Activated naive CD4-positive, alpha-beta T cell treated with Interleukin-2 at 50 U/mL for 16 hours (primary cell): ENCODE measurements around the gene RANBP17.

ENCODE experiments used
- DNase-seq: peaks from one replicate; pipeline ENCODE4 v3.0.0-alpha.2; 2020

RANBP17 gene

DNA sequence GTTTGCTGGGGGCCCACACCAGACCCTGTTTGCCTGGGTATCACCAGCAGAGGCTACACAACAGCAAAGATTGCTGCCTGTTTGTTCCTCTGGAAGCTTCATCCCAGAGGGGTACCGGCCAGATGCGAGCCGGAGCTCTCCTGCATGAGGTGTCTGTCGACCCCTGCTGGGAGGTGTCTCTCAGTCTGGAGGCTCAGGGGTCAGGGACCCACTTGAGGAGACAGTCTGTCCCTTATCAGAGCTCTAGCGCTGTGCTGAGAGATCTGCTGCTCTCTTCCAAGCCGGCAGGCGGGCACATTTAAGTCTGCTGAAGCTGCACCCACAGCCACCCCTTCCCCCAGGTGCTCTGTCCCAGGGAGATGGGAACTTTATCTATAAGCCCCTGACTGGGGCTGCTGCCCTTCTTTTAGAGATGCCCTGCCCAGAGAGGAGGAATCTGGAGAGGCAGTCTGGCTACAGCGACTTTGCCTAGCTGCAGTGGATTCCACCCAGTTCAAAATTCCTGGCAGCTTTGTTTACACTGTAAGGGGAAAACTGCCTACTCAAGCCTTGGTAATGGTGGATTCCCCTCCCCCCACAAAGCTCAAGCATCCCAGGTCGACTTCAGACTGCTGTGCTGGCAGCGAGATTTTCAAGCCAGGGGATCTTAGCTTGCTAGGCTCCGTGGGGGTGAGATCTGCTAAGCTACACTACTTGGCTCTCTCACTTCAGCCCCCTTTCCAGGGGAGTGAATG is 241.2 kb downstream of the RANBP17 start:
- DNase-seq = no peak

DNA sequence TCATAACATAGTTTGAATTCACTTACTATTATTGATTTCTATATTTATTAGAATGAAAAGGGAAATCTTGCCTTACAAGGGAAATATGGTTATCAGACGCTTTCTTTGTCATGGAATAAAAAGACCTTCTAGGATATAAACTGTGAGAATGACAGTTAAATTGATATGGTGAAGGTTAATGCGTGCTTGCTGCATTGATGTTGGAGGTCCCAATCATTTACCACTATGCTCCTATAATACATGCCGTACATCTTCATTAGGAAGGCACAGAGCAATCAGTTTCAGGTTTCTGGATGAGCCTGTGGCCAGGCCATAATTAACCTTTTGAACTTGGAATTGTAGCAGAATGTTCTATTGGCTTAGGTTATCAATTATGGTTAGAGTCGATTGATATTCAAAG is 245.9 kb downstream of the RANBP17 start:
- no peak for DNase-seq

DNA sequence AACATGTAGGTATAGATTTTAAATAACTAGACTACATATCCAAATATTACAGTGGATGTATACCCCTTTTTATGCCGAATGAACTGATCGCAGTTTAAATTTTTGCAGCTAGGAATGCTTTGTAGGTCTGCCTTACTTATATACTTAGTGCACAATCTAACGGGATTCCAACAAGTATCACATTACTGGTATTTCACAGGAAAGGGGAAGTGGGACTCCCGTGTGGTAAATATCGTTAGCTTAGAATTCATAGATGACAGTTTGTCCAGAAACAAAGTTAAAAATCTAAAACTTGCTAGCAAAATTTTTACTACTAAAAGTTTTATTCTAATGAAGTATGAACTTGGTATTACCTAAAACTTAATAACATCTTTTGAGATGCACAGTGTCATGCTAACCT is 253.7 kb downstream of the RANBP17 start:
- no peak for DNase-seq

DNA sequence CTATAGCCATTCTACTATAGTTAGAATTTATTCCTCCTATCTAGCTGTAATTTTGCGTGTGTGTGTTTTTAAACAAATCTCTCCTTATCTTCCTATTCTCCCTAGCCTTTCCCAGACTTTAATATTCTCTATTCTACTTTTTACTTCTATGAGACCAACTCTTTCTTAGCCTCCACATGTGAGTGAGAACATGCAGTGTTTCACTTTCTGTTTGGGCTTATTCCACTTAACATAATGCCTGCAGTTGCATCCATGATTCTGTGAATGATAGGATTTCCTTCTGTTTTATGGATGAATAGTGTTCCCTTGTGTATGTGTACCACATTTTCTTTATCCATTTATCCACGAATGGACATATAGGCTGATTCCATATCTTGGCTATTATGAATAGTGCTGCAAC is 254.9 kb downstream of the RANBP17 start:
- no peak for DNase-seq

DNA sequence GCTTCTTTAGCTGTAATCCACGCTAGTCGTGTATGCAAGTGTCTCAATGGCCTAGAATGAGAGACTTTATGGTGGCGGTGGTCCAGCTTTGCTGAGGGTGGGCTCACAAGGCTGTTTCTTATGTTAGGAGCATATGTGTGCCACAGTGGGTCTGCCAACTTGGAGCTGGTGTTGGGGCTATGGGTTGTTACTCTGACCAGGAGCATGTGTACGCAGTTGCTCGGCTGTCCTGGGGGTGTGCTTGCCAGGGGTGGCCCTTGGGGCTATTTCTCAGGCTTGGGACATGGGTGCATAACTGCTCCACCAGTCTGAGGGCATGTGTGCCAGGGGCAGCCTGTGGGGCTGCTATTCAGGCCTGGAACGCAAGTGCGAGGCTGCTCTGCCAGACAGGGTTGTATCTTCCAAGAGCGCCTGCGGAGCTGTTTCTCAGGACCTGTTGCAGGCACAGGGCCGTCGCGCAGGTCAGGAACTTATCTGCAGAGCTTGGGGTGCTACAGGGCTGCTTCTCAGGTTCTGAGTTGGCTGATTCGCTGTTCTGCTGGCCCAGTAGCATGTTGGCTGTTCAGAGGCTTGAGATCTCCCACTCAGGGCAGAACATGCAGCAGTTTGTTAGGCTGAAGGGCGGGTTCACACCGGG is 259.3 kb downstream of the RANBP17 start:
- DNase-seq = no peak

DNA sequence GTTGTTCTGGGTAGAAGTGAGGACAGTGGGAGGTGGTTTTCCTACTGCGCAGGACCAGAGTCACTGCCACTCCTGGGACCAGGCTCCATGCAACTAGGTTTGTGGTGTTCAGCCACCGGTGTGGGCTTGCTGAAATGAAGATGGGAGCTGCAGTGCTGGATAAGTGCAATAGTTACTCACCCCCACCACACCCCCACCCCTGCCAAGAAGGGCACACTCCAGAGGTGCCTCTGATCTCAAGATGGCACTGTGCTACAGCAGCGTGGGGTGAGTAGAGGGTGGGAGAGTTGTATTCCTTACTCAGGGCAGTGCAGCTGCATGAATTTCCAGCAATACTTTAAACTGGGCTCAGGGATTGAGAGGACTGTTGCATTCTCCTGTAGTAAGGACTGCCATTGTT is 259.8 kb downstream of the RANBP17 start:
- no peak for DNase-seq

DNA sequence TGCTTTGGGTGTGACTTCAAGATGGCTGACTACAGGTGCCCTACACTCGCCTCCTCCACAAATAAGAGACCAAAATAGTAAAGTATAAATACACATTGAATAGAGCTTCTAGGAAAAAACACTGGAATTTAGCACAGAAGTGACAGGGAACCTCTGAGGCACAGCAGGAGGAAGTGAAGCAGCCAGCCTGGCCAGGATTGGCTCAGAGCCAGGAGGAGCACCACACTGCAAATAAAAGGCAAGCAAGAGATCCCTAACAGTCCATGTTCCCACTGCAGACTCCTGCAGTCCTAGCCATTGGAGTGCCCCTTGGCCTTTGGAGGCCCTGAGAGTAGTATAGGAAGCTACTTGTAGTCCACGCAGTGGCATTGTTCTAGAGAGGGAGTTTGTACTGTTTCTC is 260.6 kb downstream of the RANBP17 start:
- DNase-seq = no peak

DNA sequence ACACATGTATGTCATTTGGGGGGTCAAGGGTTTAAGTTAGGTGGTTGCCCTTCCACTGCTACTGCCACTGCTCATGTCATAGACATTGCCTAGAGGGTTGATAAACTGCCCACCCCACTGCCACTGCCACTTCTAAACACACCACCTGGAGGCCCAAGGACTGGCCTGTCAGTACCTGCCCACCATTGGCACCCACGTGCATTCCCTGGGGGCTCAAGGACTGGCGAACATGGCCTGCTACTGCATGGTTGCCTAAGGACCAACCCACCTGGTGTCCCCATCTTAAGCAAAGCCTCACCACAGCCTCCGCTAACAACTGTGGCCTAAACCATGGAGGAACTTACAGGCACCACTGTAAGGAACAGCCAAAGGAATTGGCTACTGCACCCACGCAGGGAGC is 261.6 kb downstream of the RANBP17 start:
- DNase-seq = no peak

DNA sequence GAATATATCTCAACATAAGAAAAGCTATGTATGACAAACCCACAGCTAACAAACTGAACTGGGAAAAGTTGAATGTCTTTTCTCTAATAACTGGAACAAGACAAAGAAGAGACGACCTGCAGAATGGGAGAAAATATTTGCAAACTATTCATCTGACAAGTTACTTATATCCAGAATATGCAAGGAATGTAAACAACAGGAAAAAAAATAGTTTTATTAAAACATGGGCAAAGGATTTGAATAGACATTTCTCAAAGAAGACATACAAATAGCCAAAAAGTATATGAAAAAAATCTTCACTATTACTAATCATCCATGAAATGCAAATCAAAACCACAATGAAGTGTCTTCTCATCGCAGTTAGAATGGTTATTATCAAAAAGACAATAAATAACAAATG is 265.5 kb downstream of the RANBP17 start:
- no peak for DNase-seq

DNA sequence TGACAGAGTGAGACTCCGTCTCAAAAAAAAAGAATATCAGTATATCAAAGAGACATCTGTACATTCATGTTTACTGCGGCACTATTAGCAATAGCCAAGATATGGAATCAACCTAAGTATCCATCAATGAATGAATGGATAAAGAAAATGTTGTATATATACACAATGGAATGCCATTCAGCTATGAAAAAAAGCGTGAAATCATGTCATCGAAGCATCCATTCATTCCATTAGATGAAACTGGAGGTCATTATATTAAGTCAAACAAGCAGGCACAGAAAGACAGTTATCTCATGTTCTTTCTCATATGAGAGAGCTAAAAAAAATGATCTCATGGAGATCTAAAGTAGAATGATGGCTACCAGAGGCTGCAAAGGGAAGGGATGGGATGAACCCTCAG is 266.3 kb downstream of the RANBP17 start:
- DNase-seq = no peak

DNA sequence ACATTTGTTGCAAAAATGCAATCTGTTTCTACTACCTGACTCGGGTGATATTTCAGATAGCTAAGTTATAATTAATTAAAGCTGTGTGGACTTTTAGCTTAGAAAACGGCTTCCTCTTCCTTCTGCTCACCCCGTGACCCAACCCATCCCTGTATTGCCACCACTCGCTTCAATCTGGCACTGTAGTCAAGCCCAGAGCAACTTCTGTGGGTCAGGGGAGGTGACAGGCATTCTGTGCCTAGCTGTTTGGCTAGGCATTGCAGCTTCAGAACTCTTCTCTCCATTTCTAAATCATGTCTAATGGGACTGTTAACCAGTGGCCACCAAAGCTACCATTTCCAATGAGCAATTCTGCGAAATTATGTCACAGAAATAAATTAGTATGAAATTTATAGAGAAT is 267.5 kb downstream of the RANBP17 start:
- DNase-seq = no peak

DNA sequence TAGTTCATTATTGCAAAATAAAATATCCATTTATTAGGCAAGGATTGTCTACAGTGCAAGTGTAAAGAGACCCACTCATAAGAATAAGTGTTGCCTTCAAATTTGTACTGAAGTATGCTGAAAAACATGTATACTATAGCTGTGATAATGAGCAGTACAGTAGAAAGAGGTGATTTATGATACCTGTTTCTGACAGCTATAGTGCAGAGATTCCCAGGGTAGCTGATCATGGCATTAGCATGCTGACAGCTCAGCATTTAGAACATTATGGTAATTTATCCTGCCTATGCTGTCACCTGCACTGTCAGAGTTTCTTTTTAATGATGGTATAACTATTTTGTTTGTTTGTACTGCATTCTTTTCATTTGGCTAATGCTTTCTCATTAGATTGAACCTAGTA is 269.7 kb downstream of the RANBP17 start:
- no peak for DNase-seq

DNA sequence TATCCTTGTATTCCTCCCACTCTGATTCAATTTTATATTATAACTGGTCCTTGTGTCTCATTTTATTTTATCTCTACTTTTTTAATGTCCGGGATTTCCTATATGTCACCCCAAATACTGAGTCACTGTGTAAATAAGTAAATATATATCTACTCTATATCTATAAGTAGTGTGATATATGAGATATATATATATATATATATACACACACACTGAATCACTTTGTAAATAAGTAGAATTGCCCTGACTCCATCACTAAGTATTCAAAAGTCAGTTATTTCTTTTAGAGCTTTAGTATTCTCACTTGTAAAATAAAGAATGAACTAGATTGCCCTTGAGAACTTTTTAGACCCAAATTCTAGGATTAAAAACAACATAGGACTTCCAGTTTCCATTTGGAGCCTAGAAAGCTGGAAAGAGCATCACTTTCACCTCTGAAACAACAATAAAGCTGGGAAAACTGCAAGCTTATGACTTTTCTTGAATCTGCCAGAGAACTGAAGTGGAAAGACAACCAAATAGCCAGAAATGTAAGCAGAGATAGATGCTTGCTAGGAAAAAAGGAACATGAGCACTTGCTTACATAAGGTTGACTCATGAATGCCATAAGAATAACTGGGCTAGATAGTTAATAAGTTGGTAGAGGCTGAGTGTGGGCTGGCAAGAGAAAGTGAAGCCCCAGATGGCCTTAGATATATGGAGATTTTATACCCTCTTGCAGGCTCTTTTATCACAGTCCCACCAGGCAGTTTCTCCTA is 276.1 kb downstream of the RANBP17 start:
- DNase-seq = no peak

DNA sequence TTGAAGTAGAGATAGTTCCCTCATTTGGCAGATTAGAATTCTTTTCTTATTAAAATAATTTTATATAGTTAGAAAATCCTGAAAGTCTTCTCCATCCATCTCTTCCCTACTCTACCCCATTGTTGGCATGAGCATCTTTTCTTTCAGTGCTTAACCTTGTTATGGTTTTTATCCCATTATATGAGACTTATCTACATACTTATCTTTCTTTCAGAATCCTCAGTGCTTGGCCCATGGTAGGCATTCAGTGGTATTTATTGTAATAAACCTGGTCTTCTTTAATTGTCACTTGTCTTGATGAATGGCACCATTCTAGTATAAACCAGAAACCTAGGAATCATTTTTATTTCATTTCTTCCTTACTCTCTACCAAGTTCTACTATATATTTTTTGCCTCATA is 277.4 kb downstream of the RANBP17 start:
- no peak for DNase-seq

DNA sequence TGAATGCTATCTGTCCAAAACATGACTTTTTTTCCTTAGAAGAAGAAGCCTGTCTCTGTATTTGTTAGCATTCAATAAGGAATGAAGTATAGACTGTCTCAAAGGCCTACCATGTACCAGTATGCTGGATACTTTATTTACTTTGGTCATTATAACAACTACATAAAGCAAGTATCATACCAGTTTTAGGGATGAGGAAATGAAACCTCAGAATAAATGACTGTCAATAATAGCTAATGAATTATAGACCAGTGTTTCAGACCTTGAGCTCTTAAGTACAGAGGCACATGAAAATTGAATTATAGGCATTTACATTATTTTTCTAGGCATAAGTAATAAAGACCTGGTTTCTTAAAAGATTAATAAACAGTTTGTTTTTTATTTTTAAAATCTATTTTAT is 280.8 kb downstream of the RANBP17 start:
- DNase-seq = no peak

DNA sequence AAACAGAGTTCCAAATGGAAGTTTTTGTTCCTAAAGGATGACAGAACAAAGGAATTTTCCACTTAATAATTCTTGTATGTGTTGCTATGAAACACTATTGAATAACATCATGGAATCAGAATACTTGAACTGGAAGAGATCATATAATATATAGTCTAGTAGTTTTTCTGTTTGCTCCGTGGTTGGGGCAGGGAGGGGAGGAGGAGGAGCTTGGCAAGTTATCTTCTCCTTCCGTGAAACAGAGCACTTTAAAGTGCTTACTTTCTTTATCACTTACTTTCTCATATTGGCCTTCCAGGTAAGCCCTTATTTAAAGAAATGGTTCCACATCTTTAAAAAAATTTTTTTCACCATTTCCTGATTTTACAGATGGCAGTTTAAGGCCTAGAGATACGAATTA is 281.4 kb downstream of the RANBP17 start:
- no peak for DNase-seq

DNA sequence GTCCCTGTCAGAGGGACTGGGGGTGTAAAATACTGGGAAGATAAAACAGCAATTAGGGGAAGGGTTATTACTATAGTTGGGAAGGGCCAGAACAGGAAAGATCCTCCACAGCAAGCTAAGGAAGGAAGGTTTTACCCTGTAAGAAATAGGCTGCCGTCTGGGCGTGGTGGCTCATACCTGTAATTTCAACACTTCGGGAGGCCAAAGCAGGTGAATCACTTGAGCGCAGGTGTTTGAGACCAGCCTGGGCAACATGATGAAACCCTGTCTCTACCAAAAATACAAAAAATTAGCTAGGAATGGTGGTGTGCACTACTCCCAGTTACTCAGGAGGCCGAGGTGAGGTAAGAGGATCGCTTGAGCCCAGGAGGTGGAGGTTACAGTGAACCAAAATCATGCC is 282.1 kb downstream of the RANBP17 start:
- DNase-seq = no peak

DNA sequence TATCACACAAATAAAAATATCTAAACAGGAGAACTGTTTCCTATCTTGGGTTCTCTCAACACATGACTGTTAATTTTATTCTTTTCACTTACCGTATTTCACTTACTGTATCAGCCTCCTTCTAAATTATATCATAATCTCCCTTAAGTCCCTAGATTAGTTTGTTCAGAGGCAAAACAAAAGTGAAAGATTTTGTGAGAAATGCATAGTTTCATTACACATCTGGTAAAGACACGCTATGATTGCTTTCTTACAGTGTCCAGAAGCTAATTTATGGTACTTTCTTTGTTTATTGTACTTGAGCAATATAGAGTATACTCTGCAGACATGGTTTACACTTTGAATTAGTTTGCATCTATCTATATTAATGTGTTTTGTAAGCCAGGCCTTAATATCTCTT is 287.5 kb downstream of the RANBP17 start:
- DNase-seq = no peak

DNA sequence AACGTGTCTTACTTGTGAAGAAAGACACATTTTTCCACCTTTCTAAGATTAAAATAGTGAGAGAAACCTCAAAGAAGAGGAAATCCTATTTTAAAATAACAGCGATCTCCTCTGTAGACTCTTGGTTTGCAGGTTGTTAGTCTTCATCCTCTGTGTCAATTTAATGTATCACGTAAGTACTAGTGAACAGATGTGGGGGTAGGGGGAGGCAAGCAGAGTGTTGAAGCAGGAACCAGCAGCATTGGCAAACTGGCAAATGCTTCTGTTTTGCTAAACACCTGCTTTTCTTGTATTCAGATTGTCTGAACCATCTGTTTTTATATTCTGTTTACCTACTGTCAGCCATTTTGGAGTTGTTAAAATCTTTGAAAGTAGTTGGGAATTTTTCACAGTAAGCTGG is 288.0 kb downstream of the RANBP17 start:
- DNase-seq = no peak

DNA sequence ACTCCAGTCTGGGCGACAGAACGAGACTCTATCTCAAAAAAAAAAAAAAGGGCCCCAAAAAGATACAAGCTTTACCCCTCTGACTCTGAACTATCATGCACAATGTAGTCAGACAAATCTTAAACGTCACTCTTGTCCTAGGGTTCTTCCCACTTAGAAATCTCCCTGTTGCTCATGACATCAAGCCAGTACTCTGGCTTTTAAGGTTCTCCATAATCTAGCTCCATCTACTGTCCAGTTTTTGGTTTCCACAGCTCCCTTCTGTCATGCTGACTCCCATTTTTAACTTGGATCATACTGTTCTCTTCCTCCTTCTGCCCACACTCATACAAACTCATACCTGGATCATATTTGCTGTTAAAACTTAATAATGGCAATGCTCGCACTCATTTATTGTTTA is 290.6 kb downstream of the RANBP17 start:
- DNase-seq = no peak

DNA sequence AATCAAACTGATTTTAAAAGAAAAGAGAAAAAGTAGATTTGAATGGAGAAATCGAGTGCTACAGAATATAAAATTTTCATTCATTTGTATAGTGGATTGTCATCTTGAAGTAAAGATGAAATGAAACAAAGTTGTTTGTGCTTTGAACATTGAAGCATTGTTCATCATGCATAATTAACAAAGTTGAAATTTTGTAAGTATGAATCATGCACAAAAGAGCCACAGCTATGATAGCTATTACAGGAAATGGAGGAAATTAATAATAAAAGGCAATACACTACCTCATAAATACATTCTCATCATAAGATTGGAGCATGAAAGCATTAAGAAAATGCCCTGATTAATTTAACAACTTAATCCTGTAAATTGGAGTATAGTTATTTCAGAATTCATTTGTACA is 293.8 kb downstream of the RANBP17 start:
- DNase-seq = no peak

DNA sequence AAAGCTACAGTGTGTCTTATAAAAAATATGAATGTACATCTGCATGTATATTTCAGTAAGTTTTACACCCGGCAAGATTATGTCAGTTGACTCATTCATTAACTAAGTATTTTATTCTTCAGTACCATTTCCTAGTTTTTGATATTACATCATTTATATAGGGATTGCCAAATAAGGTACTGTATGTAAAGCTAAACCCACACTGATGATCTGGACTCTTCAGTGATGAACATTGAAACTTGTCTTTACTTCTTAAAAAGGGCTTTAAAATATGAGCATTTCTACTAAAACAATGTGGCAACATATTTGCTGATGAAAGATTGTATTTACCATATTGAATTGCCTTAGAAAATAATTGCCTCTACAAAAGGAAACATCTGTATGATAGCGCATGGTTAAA is 295.5 kb downstream of the RANBP17 start:
- DNase-seq = no peak

DNA sequence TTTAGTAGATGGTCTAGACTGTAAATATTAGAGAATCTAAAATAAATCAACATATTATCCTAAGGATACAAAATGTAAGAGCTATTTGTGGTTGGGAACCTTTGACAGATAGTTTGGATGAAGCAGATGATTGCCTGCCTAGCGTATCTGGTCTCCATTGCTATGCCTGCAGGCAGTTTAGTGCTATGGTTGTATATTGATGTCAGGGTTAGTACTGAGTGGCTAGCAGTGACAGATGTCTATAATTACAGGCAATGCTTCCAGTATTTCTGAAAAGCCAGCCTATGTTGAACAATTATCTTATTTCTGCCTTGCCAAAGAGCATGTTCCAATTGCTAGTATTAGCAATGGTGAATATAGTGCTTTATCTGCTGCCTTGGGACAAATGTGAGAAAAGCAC is 296.0 kb downstream of the RANBP17 start:
- no peak for DNase-seq

DNA sequence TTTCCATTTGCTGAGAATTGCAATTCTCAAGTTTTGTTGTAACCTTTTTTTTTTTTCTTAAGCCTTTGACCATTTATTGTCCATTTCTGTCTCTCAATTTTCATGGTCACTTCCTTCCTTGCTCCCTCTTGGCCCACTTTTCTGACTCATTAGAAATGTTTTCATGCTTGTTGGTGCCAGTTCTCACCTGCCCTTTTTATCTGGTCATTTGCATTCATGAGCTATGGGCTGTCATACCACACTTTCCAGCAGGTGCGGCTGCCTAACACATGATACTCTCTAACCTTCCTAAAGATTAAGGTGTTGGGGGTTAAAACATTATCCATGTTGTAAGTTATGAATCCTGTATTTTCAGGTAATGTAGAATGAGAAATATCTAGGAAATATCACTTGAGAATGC is 296.8 kb downstream of the RANBP17 start:
- no peak for DNase-seq
